Measurements from ENCODE around the gene NKAPL. TPM values are rescaled to one million over a fixed set of nuclear protein-coding genes. Genes with fewer than 3 reads are reported as not detected.

NKAPL gene
- total and polyA plus RNA-seq, 10 of the 15 experiments (the other 5 are each of a cell fraction or from before 2014, with no cell fraction given) = 0.10 to 0.48 (median 0.19) TPM; not detected in 1

GRCh38 chr6:28218312-28219248 lies 40.5 kb upstream of the NKAPL start:
- peaks cover 3% of the 10 kb centered on the region; the same call in 1 of the 2 replicates for H3K4me1 ChIP-seq (ENCODE audit: control insufficient read depth, insufficient read depth, low read length)
- peak; percentile 97 for ATAC-seq
- ChIA-PET POLR2A (interaction anchor here (0.5 to 1.4 kb wide), 11 partner anchors 9 to 772 kb away, joined by 3 to 7 read pairs (median 3); partner anchors contain the start of genes ZKSCAN4 and ZSCAN26), SMC1A (ENCODE audit: uncharacterized antibody, unreplicated experiment) (interaction anchor here (1.0 to 3.2 kb wide), 10 partner anchors 29 to 165 kb away, joined by 3 to 13 read pairs (median 4); partner anchors contain the start of genes ZKSCAN8 and ZSCAN26), RAD21 (ENCODE audit: unreplicated experiment) (interaction anchor here (0.6 to 1.5 kb wide), 10 partner anchors 34 to 301 kb away, joined by 3 to 9 read pairs (median 4); partner anchors contain the start of genes ZKSCAN4, ZKSCAN8 and ZSCAN26), CTCF (interaction anchor here (0.5 to 1.8 kb wide), 7 partner anchors 34 to 301 kb away, joined by 3 to 6 read pairs (median 4); partner anchors contain the start of gene ZKSCAN4)
- no peak overlapping the region for H3K27ac ChIP-seq (ENCODE audit: control insufficient read depth, insufficient read depth)
- peak overlapping the region; percentile 73 for H2AFZ ChIP-seq (ENCODE audit: control insufficient read depth, low read depth, low read length)
- WGBS (ENCODE audit: insufficient coverage, insufficient replicate concordance, low lambda C conversion rate, missing lambda C conversion rate) = 14% methylated on average over 48 of the region's 56 CpGs
- intact Hi-C loops (cut with micrococcal nuclease; ENCODE audit: unreplicated experiment) = loop anchor here (10.0 kb wide), 1 partner anchor 726 kb away; no protein-coding TSS in a partner anchor
- peak overlapping the region; percentile 83 for H3K4me3 ChIP-seq
- BruUV-seq (replicated peaks) = TSS peak; percentile 97
- H3K9ac ChIP-seq (ENCODE audit: control insufficient read depth, insufficient read depth, low read length) = peak overlapping the region; percentile 45
- no peaks in the 10 kb centered on the region; the same call in 2 of the 3 replicates for H3K9me3 ChIP-seq (replicated peaks; ENCODE audit: control insufficient read depth, insufficient read depth, low read length)
- in situ Hi-C loops (cut with MboI) = loop anchor here (5.0 kb wide), 1 partner anchor 76 kb away; the partner anchor contains the start of gene ZKSCAN8
- H3K4me2 ChIP-seq (ENCODE audit: control insufficient read depth, insufficient read depth) = peak overlapping the region; percentile 89
- H3K36me3 ChIP-seq (ENCODE audit: control insufficient read depth in 2 of 2, insufficient read depth in 2 of 2, low read length in 1 of 2) = no peaks in the 10 kb centered on the region
- peak; percentile 27 for FAIRE-seq
- no peak for DNase-seq (ENCODE audit: low read depth, low spot score)
- no peaks in the 10 kb centered on the region for H3K79me2 ChIP-seq (ENCODE audit: control insufficient read depth, insufficient read depth, low read length)
- no peaks in the 10 kb centered on the region for H4K20me1 ChIP-seq (ENCODE audit: control insufficient read depth, insufficient read depth)
- no peaks in the 10 kb centered on the region; a peak in 1 of 4 replicates for H3K27me3 ChIP-seq (replicated peaks in 1 of 2; ENCODE audit: control insufficient read depth in 2 of 2, insufficient read depth in 2 of 2, low read length in 1 of 2)
- TF ChIP-seq CREB1 (IDR thresholded peaks at IDR 0.05; ENCODE audit: low read depth) (0 out of 2 replicates have a peak, but pooled peaks have one; percentile 6), RUNX3 (IDR thresholded peaks at IDR 0.05; ENCODE audit: low read length) (0 out of 2 replicates have a peak, but pooled peaks have one; percentile 26), FOXK2 (IDR thresholded peaks at IDR 0.05) (no peak), ZBTB40 (IDR thresholded peaks at IDR 0.05; ENCODE audit: borderline replicate concordance) (peak; percentile 86), STAT3 (IDR thresholded peaks at IDR 0.05; ENCODE audit: low read depth, low read length) (no peak), POLR2AphosphoS2 (IDR thresholded peaks at IDR 0.05; ENCODE audit: low read depth, low read length) (0 out of 2 replicates have a peak, but pooled peaks have one; percentile 27), IKZF1 (conservative IDR thresholded peaks at IDR 0.05) (peak; percentile 24; the same call in 1 of the 2 replicates), RELA (IDR thresholded peaks at IDR 0.05; ENCODE audit: borderline replicate concordance, partially characterized antibody) (no peak), NRF1 (conservative IDR thresholded peaks at IDR 0.05; ENCODE audit: low read depth, low read length) (no peak), GABPA (IDR thresholded peaks at IDR 0.05; ENCODE audit: low read depth) (peak; percentile 85), FOXM1 (IDR thresholded peaks at IDR 0.05; ENCODE audit: low read depth, low read length) (0 out of 2 replicates have a peak, but pooled peaks have one; percentile 27), TCF7 (IDR thresholded peaks at IDR 0.05; ENCODE audit: borderline replicate concordance) (peak; percentile 17; the same call in 1 of the 2 replicates)
- TF ChIP-seq, protein P1, sequence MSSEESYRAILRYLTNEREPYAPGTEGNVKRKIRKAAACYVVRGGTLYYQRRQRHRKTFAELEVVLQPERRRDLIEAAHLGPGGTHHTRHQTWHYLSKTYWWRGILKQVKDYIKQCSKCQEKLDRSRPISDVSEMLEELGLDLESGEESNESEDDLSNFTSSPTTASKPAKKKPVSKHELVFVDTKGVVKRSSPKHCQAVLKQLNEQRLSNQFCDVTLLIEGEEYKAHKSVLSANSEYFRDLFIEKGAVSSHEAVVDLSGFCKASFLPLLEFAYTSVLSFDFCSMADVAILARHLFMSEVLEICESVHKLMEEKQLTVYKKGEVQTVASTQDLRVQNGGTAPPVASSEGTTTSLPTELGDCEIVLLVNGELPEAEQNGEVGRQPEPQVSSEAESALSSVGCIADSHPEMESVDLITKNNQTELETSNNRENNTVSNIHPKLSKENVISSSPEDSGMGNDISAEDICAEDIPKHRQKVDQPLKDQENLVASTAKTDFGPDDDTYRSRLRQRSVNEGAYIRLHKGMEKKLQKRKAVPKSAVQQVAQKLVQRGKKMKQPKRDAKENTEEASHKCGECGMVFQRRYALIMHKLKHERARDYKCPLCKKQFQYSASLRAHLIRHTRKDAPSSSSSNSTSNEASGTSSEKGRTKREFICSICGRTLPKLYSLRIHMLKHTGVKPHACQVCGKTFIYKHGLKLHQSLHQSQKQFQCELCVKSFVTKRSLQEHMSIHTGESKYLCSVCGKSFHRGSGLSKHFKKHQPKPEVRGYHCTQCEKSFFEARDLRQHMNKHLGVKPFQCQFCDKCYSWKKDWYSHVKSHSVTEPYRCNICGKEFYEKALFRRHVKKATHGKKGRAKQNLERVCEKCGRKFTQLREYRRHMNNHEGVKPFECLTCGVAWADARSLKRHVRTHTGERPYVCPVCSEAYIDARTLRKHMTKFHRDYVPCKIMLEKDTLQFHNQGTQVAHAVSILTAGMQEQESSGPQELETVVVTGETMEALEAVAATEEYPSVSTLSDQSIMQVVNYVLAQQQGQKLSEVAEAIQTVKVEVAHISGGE (CRISPR knock-in tag; IDR thresholded peaks at IDR 0.05) = no peak
